ENCODE measurements around the gene KLF16. TPM values are rescaled to one million over a fixed set of nuclear protein-coding genes. Genes with fewer than 3 reads are reported as not detected.
A peak's percentile ranks its signal among the peaks of the same experiment; 100 is the strongest.

The KLF16 gene
- 24.9 TPM for polyA plus RNA-seq (2013, experiment 1 of 2)
- 18.9 TPM for polyA plus RNA-seq (2013, experiment 2 of 2)

DNA sequence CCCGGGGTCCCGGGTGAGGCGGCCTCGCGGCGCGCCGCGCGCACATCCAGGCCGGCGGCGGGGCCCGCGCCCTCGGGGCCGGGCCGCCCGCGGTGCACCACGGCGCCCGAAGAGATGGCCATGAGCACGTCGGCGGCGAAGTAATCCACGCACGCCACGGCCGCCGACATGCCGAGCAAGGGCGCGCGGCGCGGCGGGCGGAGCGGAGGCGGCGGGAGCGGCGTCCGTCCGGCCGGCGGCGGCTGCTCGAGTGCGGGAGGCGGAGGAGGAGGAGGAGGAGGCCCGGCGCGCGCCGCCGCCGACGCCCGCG lies at the start of gene KLF16:
Gene KLF16 (minus strand): TSS at position 252 of the 310 bp plus-strand sequence. CDS start 82 bp downstream, at position 170.
- H3K4me3 ChIP-seq (ENCODE audit: extremely low read depth, insufficient read depth, low read length, poor library complexity, severe bottlenecking): peak within 1 kb of the TSS; percentile 84
- peaks cover 31% of the 10 kb centered on the region for H3K4me1 ChIP-seq (ENCODE audit: control insufficient read depth, insufficient read depth, low read length, poor library complexity, severe bottlenecking)
- no peaks in the 10 kb centered on the region for H3K9me3 ChIP-seq (ENCODE audit: control insufficient read depth, low read length)
- H3K27ac ChIP-seq (ENCODE audit: low read depth, low read length, severe bottlenecking): peak within 1 kb of the TSS; percentile 84
- 1% methylated on average over 16 to 37 of the region's 63 CpGs for WGBS, 2 experiments (ENCODE audit: insufficient coverage in 2 of 2)
- no peaks in the 10 kb centered on the region for H3K36me3 ChIP-seq (ENCODE audit: control insufficient read depth, insufficient read depth, low read length)

DNA sequence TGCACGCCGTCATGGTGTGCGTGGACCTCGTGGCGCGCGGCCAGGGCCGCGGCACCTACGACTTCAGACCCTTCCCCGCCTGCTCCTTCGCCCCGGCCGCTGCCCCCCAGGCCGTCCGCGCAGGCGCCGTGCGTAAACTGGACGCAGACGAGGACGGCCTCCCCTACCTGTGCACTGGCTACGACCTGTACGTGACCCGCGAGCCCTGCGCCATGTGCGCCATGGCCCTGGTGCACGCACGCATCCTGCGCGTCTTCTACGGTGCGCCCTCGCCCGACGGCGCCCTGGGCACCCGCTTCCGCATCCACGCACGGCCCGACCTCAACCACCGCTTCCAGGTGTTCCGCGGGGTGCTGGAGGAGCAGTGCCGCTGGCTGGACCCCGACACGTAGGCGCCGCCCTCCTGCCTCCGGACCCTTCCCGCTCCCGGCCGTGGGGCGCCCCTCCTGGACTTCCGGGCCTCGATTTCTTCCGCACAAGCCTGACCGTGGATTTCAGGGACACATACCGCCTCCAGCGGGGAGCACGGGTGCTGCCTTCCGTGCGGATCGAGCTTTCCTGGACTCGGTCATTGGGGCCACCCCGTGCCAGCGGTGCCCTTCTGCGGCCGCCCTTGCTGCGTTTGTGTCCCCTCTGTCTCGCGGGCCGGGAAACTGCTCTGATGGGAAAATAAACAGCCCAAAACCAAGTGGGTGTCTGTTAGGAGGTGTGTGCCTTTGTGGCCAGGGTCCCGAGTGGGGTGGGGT lies 49.6 kb upstream of the KLF16 start:
- Histone ChIP-seq H3K36me3 (ENCODE audit: control insufficient read depth, insufficient read depth, low read length) (peaks cover 66% of the 10 kb centered on the region), H3K27ac (ENCODE audit: low read depth, low read length, severe bottlenecking) (no peak overlapping the region), H3K4me1 (ENCODE audit: control insufficient read depth, insufficient read depth, low read length, poor library complexity, severe bottlenecking) (no peaks in the 10 kb centered on the region), H3K9me3 (ENCODE audit: control insufficient read depth, low read length) (no peaks in the 10 kb centered on the region), H3K4me3 (ENCODE audit: extremely low read depth, insufficient read depth, low read length, poor library complexity, severe bottlenecking) (no peak overlapping the region)
- 97 to 98% methylated on average over 70 to 77 of the region's 77 CpGs for WGBS, 2 experiments (ENCODE audit: insufficient coverage in 2 of 2)

DNA sequence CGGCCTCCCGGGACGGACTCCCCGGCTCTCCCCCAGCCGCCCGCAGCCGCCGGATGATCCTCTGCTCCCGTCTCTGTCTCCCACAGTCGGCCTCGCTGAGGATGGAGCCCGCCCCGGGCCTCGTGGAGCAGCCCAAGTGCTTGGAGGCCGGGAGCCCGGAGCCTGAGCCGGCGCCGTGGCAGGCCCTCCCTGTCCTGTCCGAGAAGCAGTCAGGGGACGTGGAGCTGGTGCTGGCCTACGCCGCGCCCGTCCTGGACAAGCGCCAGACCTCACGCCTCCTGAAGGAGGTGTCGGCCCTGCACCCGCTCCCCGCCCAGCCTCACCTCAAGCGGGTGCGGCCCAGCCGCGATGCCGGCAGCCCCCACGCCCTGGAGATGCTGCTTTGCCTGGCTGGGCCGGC lies 48.6 kb upstream of the KLF16 start:
- peaks cover 59% of the 10 kb centered on the region for H3K36me3 ChIP-seq (ENCODE audit: control insufficient read depth, insufficient read depth, low read length)
- H3K27ac ChIP-seq (ENCODE audit: low read depth, low read length, severe bottlenecking): no peak overlapping the region
- WGBS, 2 experiments (ENCODE audit: insufficient coverage in 2 of 2): 96 to 98% methylated on average over 37 of the region's 37 CpGs
- no peak overlapping the region for H3K4me3 ChIP-seq (ENCODE audit: extremely low read depth, insufficient read depth, low read length, poor library complexity, severe bottlenecking)
- peaks cover 4% of the 10 kb centered on the region for H3K4me1 ChIP-seq (ENCODE audit: control insufficient read depth, insufficient read depth, low read length, poor library complexity, severe bottlenecking)
- no peaks in the 10 kb centered on the region for H3K9me3 ChIP-seq (ENCODE audit: control insufficient read depth, low read length)

DNA sequence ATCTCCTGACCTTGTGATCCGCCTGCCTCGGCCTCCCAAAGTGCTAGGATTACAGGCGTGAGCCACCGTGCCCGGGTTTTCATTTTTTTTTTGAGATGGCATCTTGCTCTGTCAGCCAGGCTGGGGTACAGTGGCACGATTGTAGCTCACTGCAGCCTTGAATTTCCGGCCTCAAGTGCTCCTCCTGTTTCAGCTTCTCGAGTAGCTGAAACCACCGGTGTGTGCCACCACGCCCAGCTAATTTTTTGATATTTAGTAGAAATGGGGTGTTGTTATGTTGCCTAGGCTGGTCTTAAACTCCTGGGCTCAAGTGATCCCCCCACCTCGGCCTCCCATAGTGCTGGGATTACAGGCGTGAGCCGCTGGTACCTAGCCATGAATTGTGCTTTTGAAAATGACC lies 47.7 kb upstream of the KLF16 start:
- Histone ChIP-seq H3K9me3 (ENCODE audit: control insufficient read depth, low read length) (no peaks in the 10 kb centered on the region), H3K4me3 (ENCODE audit: extremely low read depth, insufficient read depth, low read length, poor library complexity, severe bottlenecking) (no peak overlapping the region), H3K27ac (ENCODE audit: low read depth, low read length, severe bottlenecking) (no peak overlapping the region), H3K36me3 (ENCODE audit: control insufficient read depth, insufficient read depth, low read length) (peaks cover 56% of the 10 kb centered on the region), H3K4me1 (ENCODE audit: control insufficient read depth, insufficient read depth, low read length, poor library complexity, severe bottlenecking) (peaks cover 5% of the 10 kb centered on the region)
- 83 to 90% methylated on average over 11 to 13 of the region's 13 CpGs for WGBS, 2 experiments (ENCODE audit: insufficient coverage in 2 of 2)

DNA sequence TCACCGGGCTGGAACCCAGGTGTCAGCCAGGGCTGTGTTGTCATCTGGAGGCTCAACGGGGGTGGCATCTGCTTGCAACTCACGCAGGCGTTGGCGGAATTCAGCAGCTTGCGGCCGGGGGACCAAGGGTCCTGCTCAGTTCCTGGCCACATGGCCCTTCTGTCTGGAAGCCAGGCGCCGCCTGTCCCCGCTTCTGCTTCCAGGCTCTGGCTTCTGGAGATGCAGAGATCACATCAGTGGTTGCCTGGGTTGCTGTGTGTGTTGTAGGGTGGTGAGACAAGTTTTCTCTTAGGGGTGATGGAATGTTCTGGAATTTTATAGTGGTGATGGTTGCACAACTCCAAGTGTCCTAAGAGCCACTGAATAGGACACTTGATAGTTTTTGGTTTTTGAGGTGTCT lies 46.8 kb upstream of the KLF16 start:
- WGBS, 2 experiments (ENCODE audit: insufficient coverage in 2 of 2): 93 to 96% methylated on average over 9 to 10 of the region's 10 CpGs
- H3K4me3 ChIP-seq (ENCODE audit: extremely low read depth, insufficient read depth, low read length, poor library complexity, severe bottlenecking): no peak overlapping the region
- no peaks in the 10 kb centered on the region for H3K9me3 ChIP-seq (ENCODE audit: control insufficient read depth, low read length)
- H3K36me3 ChIP-seq (ENCODE audit: control insufficient read depth, insufficient read depth, low read length): peaks cover 55% of the 10 kb centered on the region
- H3K27ac ChIP-seq (ENCODE audit: low read depth, low read length, severe bottlenecking): no peak overlapping the region
- peaks cover 8% of the 10 kb centered on the region for H3K4me1 ChIP-seq (ENCODE audit: control insufficient read depth, insufficient read depth, low read length, poor library complexity, severe bottlenecking)

DNA sequence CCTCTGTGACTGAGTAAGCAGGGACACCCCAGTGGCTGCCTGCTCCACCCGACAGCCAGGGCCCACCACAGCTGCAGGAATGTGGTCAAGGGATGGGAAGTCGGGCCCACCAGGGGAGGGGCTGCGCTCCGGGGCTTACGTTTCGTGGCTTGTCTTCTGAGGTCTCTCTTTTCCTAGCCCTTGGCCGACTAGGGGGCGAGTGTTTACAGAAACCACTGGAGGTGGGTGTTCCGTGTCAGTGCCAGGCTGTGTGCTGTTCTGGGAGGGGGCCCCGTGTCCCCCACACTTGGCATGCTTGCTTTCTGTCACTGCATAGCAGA lies 46.3 kb upstream of the KLF16 start:
- H3K36me3 ChIP-seq (ENCODE audit: control insufficient read depth, insufficient read depth, low read length): peaks cover 51% of the 10 kb centered on the region
- 93 to 97% methylated on average over 6 to 7 of the region's 10 CpGs for WGBS, 2 experiments (ENCODE audit: insufficient coverage in 2 of 2)
- no peak overlapping the region for H3K27ac ChIP-seq (ENCODE audit: low read depth, low read length, severe bottlenecking)
- no peak overlapping the region for H3K4me3 ChIP-seq (ENCODE audit: extremely low read depth, insufficient read depth, low read length, poor library complexity, severe bottlenecking)
- H3K4me1 ChIP-seq (ENCODE audit: control insufficient read depth, insufficient read depth, low read length, poor library complexity, severe bottlenecking): peaks cover 8% of the 10 kb centered on the region
- no peaks in the 10 kb centered on the region for H3K9me3 ChIP-seq (ENCODE audit: control insufficient read depth, low read length)

DNA sequence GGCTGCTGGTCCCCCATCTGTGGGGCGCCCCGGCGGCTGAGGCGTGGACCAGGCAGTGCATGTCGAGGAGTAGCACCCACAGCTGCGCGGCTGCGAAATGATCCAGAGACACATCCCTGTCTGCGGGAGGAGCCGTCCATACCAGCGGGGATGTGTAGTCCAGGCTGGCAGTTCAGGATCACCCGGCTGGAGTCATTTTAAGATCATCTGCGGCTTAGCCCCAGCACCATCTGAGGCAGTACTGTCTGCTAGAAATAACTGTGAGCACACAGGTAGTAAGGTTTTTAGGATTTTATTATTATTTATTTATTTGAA lies 44.9 kb upstream of the KLF16 start:
- Histone ChIP-seq H3K9me3 (ENCODE audit: control insufficient read depth, low read length) (no peaks in the 10 kb centered on the region), H3K4me3 (ENCODE audit: extremely low read depth, insufficient read depth, low read length, poor library complexity, severe bottlenecking) (no peak overlapping the region), H3K4me1 (ENCODE audit: control insufficient read depth, insufficient read depth, low read length, poor library complexity, severe bottlenecking) (peaks cover 14% of the 10 kb centered on the region), H3K36me3 (ENCODE audit: control insufficient read depth, insufficient read depth, low read length) (peaks cover 37% of the 10 kb centered on the region), H3K27ac (ENCODE audit: low read depth, low read length, severe bottlenecking) (no peak overlapping the region)
- WGBS, 2 experiments (ENCODE audit: insufficient coverage in 2 of 2): 96 to 97% methylated on average over 13 of the region's 13 CpGs

DNA sequence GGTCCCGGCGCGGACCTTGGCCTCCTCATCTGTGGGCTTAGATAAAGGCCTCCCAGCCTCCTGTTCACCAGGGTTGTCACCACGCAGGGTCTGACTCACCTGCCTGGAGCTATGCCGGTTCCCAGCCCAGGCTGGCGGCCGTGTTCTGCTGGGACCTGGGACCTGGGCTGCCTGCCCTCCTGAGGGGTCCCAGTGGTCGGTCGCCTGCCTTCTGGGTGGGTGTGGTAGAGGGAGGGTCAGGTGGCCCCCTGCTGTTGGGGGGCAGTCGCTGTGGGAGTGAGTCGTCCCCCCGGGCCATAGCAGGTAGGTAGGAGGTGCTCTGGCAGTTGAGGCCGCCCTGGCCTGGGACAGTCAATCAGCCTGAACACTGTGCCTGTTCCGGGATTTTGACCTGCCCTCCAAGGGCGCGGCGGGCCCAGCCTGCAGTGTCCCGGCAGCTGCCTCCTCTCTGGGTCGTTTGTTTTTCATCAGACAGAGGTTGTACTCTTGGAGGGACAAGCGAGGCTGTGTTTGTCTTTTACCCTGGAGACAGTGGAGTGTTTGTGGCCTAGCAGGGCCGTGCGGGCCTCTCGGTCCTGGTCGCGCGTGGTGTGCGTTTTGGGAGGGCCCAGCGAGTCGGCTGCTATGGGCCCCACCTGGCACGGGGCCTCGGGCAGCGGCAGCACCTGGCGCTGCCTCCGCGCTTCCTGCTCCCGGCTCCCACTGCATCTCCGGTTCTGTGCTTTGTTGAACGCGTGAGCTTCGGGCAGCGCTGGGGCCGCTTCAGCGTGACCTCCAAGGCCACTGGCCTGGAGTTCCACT lies 44.4 kb upstream of the KLF16 start:
- WGBS, 2 experiments (ENCODE audit: insufficient coverage in 2 of 2): 92 to 97% methylated on average over 33 to 40 of the region's 43 CpGs
- no peak overlapping the region for H3K27ac ChIP-seq (ENCODE audit: low read depth, low read length, severe bottlenecking)
- no peaks in the 10 kb centered on the region for H3K9me3 ChIP-seq (ENCODE audit: control insufficient read depth, low read length)
- no peak overlapping the region for H3K4me3 ChIP-seq (ENCODE audit: extremely low read depth, insufficient read depth, low read length, poor library complexity, severe bottlenecking)
- peaks cover 32% of the 10 kb centered on the region for H3K36me3 ChIP-seq (ENCODE audit: control insufficient read depth, insufficient read depth, low read length)
- H3K4me1 ChIP-seq (ENCODE audit: control insufficient read depth, insufficient read depth, low read length, poor library complexity, severe bottlenecking): peaks cover 14% of the 10 kb centered on the region

DNA sequence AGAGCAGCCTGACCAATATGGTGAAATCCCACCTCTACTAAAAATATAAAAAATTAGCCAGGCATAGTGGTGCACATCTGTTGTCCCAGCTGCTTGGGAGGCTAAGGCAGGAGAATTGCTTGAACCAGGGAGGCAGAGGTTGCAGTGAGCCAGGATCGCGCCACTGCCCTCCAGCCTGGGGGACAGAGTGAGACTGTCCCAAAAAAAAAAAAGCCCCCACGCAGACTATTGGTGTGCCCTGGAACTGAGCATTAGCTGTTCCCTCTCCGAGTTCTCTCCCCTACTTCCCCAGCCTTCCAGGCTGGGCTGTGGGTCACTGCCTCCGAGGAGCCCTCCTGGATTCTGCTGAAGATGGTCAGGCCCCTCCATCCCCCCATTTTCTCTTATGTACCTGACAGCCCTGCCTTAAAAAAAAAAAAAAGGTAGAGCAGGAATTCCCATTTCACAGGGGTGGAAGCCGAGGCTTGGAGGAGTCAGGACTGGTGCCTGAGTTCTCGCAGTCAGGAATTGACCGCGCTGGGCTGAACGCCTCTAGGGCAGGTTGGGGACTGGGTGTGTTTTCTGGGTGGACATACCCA lies 43.7 kb upstream of the KLF16 start:
- no peak overlapping the region for H3K27ac ChIP-seq (ENCODE audit: low read depth, low read length, severe bottlenecking)
- peaks cover 14% of the 10 kb centered on the region for H3K4me1 ChIP-seq (ENCODE audit: control insufficient read depth, insufficient read depth, low read length, poor library complexity, severe bottlenecking)
- WGBS, 2 experiments (ENCODE audit: insufficient coverage in 2 of 2): 89 to 94% methylated on average over 6 to 9 of the region's 10 CpGs
- H3K4me3 ChIP-seq (ENCODE audit: extremely low read depth, insufficient read depth, low read length, poor library complexity, severe bottlenecking): no peak overlapping the region
- H3K36me3 ChIP-seq (ENCODE audit: control insufficient read depth, insufficient read depth, low read length): peaks cover 27% of the 10 kb centered on the region
- H3K9me3 ChIP-seq (ENCODE audit: control insufficient read depth, low read length): no peaks in the 10 kb centered on the region

DNA sequence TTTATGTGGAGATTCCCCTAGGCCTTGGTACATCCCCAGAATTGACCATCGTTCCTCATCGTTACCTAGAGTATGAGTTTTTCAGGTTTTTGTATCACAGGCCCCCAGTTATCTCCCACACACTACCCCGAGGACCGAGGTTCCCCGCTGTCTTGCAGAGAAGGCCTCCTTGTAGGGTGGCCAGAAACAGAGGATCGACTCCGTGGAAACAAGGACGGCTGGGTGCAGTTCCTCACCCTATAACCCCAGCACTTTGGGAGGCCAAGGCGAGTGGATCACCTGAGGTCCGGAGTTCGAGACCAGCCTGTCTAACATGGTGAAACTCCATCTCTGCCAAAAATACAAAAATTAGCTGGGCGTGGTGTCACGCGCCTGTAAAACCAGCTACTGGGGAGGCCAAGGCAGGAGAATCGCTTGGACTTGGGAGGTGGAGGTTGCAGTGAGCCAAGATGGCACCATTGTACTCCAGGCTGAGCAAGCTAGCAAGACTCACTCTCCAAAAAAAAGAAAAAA lies 42.5 kb upstream of the KLF16 start:
- Histone ChIP-seq H3K4me3 (ENCODE audit: extremely low read depth, insufficient read depth, low read length, poor library complexity, severe bottlenecking) (peak overlapping the region; percentile 60), H3K27ac (ENCODE audit: low read depth, low read length, severe bottlenecking) (peak overlapping the region; percentile 89), H3K36me3 (ENCODE audit: control insufficient read depth, insufficient read depth, low read length) (peaks cover 20% of the 10 kb centered on the region), H3K9me3 (ENCODE audit: control insufficient read depth, low read length) (no peaks in the 10 kb centered on the region), H3K4me1 (ENCODE audit: control insufficient read depth, insufficient read depth, low read length, poor library complexity, severe bottlenecking) (peaks cover 14% of the 10 kb centered on the region)
- WGBS, 2 experiments (ENCODE audit: insufficient coverage in 2 of 2): 83 to 92% methylated on average over 12 to 14 of the region's 15 CpGs
